ENCODE measurements around the gene TEAD1. TPM values are rescaled to one million over a fixed set of nuclear protein-coding genes. Genes with fewer than 3 reads are reported as not detected.
A peak's percentile ranks its signal among the peaks of the same experiment; 100 is the strongest.

TEAD1 gene
- total RNA-seq, 1 experiment from 2014 or later: not detected

- no peak overlapping the region for H2AFZ ChIP-seq (ENCODE audit: low read length)
- no peak overlapping the region for H3K9ac ChIP-seq (ENCODE audit: low read length)
- no peaks in the 10 kb centered on the region for H3K79me2 ChIP-seq (ENCODE audit: low read length)
- no peaks in the 10 kb centered on the region for H4K20me1 ChIP-seq (ENCODE audit: insufficient read depth, low read depth, low read length)
- no peak overlapping the region for H3K4me2 ChIP-seq (ENCODE audit: low read depth, low read length, poor library complexity, severe bottlenecking)
- no peaks in the 10 kb centered on the region for H3K9me2 ChIP-seq (replicated peaks; ENCODE audit: insufficient read depth, low read length)
- H3K36me3 ChIP-seq (ENCODE audit: insufficient read depth, low read length): no peaks in the 10 kb centered on the region
- no peaks in the 10 kb centered on the region for H3K4me1 ChIP-seq (ENCODE audit: low read length)
- no peaks in the 10 kb centered on the region for H3K27me3 ChIP-seq (ENCODE audit: low read length)
- no peak overlapping the region for H3K27ac ChIP-seq (ENCODE audit: low read length)
- no peaks in the 10 kb centered on the region for H3K9me3 ChIP-seq (ENCODE audit: low read length)
- H3K4me3 ChIP-seq (ENCODE audit: low read length): no peak overlapping the region
- no peak for DNase-seq
These were observed 212.3 kb downstream of the TEAD1 start for GRCh38 chr11:12886508-12886907.

GRCh38 chr11:12888525-12889158 lies 214.4 kb downstream of the TEAD1 start:
- Histone ChIP-seq H3K4me2 (ENCODE audit: low read depth, low read length, poor library complexity, severe bottlenecking) (no peak overlapping the region), H3K79me2 (ENCODE audit: low read length) (no peaks in the 10 kb centered on the region), H3K27me3 (ENCODE audit: low read length) (no peaks in the 10 kb centered on the region), H3K9me3 (ENCODE audit: low read length) (no peaks in the 10 kb centered on the region), H3K4me3 (ENCODE audit: low read length) (no peak overlapping the region), H3K9ac (ENCODE audit: low read length) (no peak overlapping the region), H3K36me3 (ENCODE audit: insufficient read depth, low read length) (no peaks in the 10 kb centered on the region), H2AFZ (ENCODE audit: low read length) (no peak overlapping the region), H3K4me1 (ENCODE audit: low read length) (no peaks in the 10 kb centered on the region), H3K9me2 (replicated peaks; ENCODE audit: insufficient read depth, low read length) (no peaks in the 10 kb centered on the region), H4K20me1 (ENCODE audit: insufficient read depth, low read depth, low read length) (no peaks in the 10 kb centered on the region), H3K27ac (ENCODE audit: low read length) (no peak overlapping the region)
- peak; percentile 89 for DNase-seq

- Histone ChIP-seq H3K36me3 (ENCODE audit: insufficient read depth, low read length) (no peaks in the 10 kb centered on the region), H3K79me2 (ENCODE audit: low read length) (no peaks in the 10 kb centered on the region), H4K20me1 (ENCODE audit: insufficient read depth, low read depth, low read length) (no peaks in the 10 kb centered on the region), H3K27ac (ENCODE audit: low read length) (no peak overlapping the region), H3K27me3 (ENCODE audit: low read length) (no peaks in the 10 kb centered on the region), H3K9me3 (ENCODE audit: low read length) (no peaks in the 10 kb centered on the region), H3K9ac (ENCODE audit: low read length) (no peak overlapping the region), H3K4me2 (ENCODE audit: low read depth, low read length, poor library complexity, severe bottlenecking) (no peak overlapping the region), H2AFZ (ENCODE audit: low read length) (no peak overlapping the region), H3K4me1 (ENCODE audit: low read length) (no peaks in the 10 kb centered on the region), H3K9me2 (replicated peaks; ENCODE audit: insufficient read depth, low read length) (no peaks in the 10 kb centered on the region), H3K4me3 (ENCODE audit: low read length) (no peak overlapping the region)
- DNase-seq: no peak
These were observed 215.0 kb downstream of the TEAD1 start for GRCh38 chr11:12889243-12889642.

- Histone ChIP-seq H2AFZ (ENCODE audit: low read length) (no peak overlapping the region), H3K4me1 (ENCODE audit: low read length) (no peaks in the 10 kb centered on the region), H3K36me3 (ENCODE audit: insufficient read depth, low read length) (no peaks in the 10 kb centered on the region), H4K20me1 (ENCODE audit: insufficient read depth, low read depth, low read length) (no peaks in the 10 kb centered on the region), H3K9me2 (replicated peaks; ENCODE audit: insufficient read depth, low read length) (no peaks in the 10 kb centered on the region), H3K4me2 (ENCODE audit: low read depth, low read length, poor library complexity, severe bottlenecking) (no peak overlapping the region), H3K9ac (ENCODE audit: low read length) (no peak overlapping the region), H3K4me3 (ENCODE audit: low read length) (no peak overlapping the region), H3K27me3 (ENCODE audit: low read length) (no peaks in the 10 kb centered on the region), H3K27ac (ENCODE audit: low read length) (no peak overlapping the region), H3K79me2 (ENCODE audit: low read length) (no peaks in the 10 kb centered on the region), H3K9me3 (ENCODE audit: low read length) (no peaks in the 10 kb centered on the region)
- DNase-seq: no peak
These were observed 216.3 kb downstream of the TEAD1 start for GRCh38 chr11:12890476-12890875.

- Histone ChIP-seq H3K4me2 (ENCODE audit: low read depth, low read length, poor library complexity, severe bottlenecking) (no peak overlapping the region), H3K36me3 (ENCODE audit: insufficient read depth, low read length) (no peaks in the 10 kb centered on the region), H3K4me1 (ENCODE audit: low read length) (no peaks in the 10 kb centered on the region), H3K79me2 (ENCODE audit: low read length) (no peaks in the 10 kb centered on the region), H3K27ac (ENCODE audit: low read length) (no peak overlapping the region), H3K9me2 (replicated peaks; ENCODE audit: insufficient read depth, low read length) (no peaks in the 10 kb centered on the region), H3K4me3 (ENCODE audit: low read length) (no peak overlapping the region), H2AFZ (ENCODE audit: low read length) (no peak overlapping the region), H3K9me3 (ENCODE audit: low read length) (no peaks in the 10 kb centered on the region), H4K20me1 (ENCODE audit: insufficient read depth, low read depth, low read length) (no peaks in the 10 kb centered on the region), H3K9ac (ENCODE audit: low read length) (no peak overlapping the region), H3K27me3 (ENCODE audit: low read length) (no peaks in the 10 kb centered on the region)
- peak; percentile 88 for DNase-seq
These were observed 219.8 kb downstream of the TEAD1 start for GRCh38 chr11:12893787-12894672.

GRCh38 chr11:12897390-12897789 lies 223.2 kb downstream of the TEAD1 start:
- Histone ChIP-seq H3K79me2 (ENCODE audit: low read length) (no peaks in the 10 kb centered on the region), H3K4me1 (ENCODE audit: low read length) (no peaks in the 10 kb centered on the region), H4K20me1 (ENCODE audit: insufficient read depth, low read depth, low read length) (no peaks in the 10 kb centered on the region), H2AFZ (ENCODE audit: low read length) (no peak overlapping the region), H3K9ac (ENCODE audit: low read length) (no peak overlapping the region), H3K4me2 (ENCODE audit: low read depth, low read length, poor library complexity, severe bottlenecking) (no peak overlapping the region), H3K27ac (ENCODE audit: low read length) (no peak overlapping the region), H3K4me3 (ENCODE audit: low read length) (no peak overlapping the region), H3K9me3 (ENCODE audit: low read length) (no peaks in the 10 kb centered on the region), H3K9me2 (replicated peaks; ENCODE audit: insufficient read depth, low read length) (no peaks in the 10 kb centered on the region), H3K36me3 (ENCODE audit: insufficient read depth, low read length) (no peaks in the 10 kb centered on the region), H3K27me3 (ENCODE audit: low read length) (no peaks in the 10 kb centered on the region)
- no peak for DNase-seq

- no peaks in the 10 kb centered on the region for H3K79me2 ChIP-seq (ENCODE audit: low read length)
- H3K9me3 ChIP-seq (ENCODE audit: low read length): no peaks in the 10 kb centered on the region
- no peak for DNase-seq
- H3K27me3 ChIP-seq (ENCODE audit: low read length): no peaks in the 10 kb centered on the region
- no peaks in the 10 kb centered on the region for H3K4me1 ChIP-seq (ENCODE audit: low read length)
- H3K27ac ChIP-seq (ENCODE audit: low read length): no peak overlapping the region
- H2AFZ ChIP-seq (ENCODE audit: low read length): no peak overlapping the region
- H3K4me3 ChIP-seq (ENCODE audit: low read length): no peak overlapping the region
- no peaks in the 10 kb centered on the region for H4K20me1 ChIP-seq (ENCODE audit: insufficient read depth, low read depth, low read length)
- no peak overlapping the region for H3K9ac ChIP-seq (ENCODE audit: low read length)
- no peaks in the 10 kb centered on the region for H3K36me3 ChIP-seq (ENCODE audit: insufficient read depth, low read length)
- no peaks in the 10 kb centered on the region for H3K9me2 ChIP-seq (replicated peaks; ENCODE audit: insufficient read depth, low read length)
- no peak overlapping the region for H3K4me2 ChIP-seq (ENCODE audit: low read depth, low read length, poor library complexity, severe bottlenecking)
These were observed 223.6 kb downstream of the TEAD1 start for GRCh38 chr11:12897867-12898266.

- H4K20me1 ChIP-seq (ENCODE audit: insufficient read depth, low read depth, low read length): no peaks in the 10 kb centered on the region
- H3K27ac ChIP-seq (ENCODE audit: low read length): no peak overlapping the region
- no peak for DNase-seq
- no peak overlapping the region for H3K4me2 ChIP-seq (ENCODE audit: low read depth, low read length, poor library complexity, severe bottlenecking)
- no peaks in the 10 kb centered on the region for H3K79me2 ChIP-seq (ENCODE audit: low read length)
- H3K27me3 ChIP-seq (ENCODE audit: low read length): no peaks in the 10 kb centered on the region; the same call in 1 of the 2 replicates
- no peaks in the 10 kb centered on the region for H3K9me3 ChIP-seq (ENCODE audit: low read length)
- no peak overlapping the region for H3K9ac ChIP-seq (ENCODE audit: low read length)
- no peak overlapping the region for H3K4me3 ChIP-seq (ENCODE audit: low read length)
- no peaks in the 10 kb centered on the region for H3K9me2 ChIP-seq (replicated peaks; ENCODE audit: insufficient read depth, low read length)
- H3K36me3 ChIP-seq (ENCODE audit: insufficient read depth, low read length): no peaks in the 10 kb centered on the region
- no peak overlapping the region for H2AFZ ChIP-seq (ENCODE audit: low read length)
- no peaks in the 10 kb centered on the region for H3K4me1 ChIP-seq (ENCODE audit: low read length)
These were observed 226.3 kb downstream of the TEAD1 start for GRCh38 chr11:12900496-12900895.

All from Karpas-422 (cell line).